Measurements from ENCODE around the gene MICAL3.
"Not testable (repeated sequence)": the region's sequence is repeated elsewhere in the genome, so short reads cannot be mapped to it uniquely, and the experiment has no call there.

Gene MICAL3

DNA sequence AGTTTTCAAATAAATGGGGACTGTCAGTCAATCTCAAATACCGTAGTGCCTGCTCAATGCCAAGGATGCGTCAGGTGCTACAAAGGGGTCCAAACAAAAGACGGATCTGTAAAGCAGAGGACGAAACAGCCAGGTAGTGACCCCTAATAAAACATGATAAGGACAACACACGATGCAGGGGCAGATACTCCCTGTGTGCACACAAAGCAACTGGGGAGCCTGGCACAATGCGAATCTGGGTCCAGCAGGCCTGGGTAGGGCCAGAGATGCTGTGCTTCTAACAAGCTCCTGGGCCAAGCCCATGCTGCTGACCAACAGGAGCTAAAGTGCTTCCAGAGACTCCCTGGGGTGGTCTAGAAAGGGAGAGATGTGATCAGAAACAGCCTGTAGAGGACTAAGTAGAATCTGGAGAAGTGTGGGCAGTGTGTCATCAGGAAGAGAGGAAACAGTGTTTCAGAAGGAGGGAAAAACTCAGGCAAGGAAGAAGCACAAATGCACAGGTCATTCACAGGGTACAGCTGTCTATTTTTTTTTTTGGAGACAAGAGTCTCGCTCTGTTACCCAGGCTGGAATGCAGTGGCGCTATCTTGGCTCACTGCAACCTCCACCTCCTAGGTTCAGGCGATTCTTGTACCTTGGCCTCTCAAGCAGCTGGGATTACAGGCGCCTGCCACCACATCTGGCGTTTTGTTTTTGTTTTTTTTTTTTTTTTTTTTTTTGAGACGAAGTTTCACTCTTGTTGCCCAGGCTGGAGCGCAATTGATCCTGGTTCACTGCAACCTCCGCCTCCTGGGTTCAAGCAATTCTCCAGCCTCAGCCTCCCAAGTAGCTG is 74.5 kb downstream of the MICAL3 start:
- no peak for DNase-seq

- DNase-seq = no peak
Observed at GRCh38 chr22:17948101-17948500, 76.3 kb downstream of the MICAL3 start.

DNA sequence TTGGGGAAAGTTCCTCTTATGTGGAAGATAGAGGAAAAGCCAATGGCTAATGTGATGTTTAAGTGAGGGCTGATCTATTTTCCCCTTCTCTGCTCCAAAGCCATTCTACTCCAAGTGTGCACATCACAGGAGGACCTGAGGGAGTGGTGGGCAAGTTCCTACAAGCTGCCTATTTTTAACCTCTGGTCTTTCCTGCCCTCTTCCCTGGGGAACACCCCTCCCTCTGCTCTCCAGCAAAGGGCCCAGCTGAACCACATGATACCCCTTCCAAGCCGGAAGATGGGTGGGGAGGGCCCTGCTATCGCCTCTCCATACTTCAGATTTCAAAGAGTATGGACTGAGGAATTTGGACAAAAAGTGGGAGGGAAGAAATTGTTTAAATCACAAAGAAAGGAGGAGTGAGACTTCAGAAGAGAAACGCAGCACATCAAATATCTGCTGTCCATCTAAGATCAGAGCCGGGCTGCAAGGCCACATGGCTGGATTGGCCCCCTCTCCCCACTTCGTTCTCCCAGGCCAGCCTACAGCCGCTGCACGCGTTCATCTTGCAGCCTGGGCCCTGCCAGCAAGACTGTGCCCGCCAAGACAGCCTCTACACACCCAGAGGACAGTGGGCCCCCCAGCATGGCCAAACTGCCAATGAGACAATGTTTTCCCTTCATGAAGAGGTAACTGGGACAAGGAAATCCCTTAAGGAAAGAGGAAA is 77.5 kb downstream of the MICAL3 start:
- DNase-seq = no peak

DNA sequence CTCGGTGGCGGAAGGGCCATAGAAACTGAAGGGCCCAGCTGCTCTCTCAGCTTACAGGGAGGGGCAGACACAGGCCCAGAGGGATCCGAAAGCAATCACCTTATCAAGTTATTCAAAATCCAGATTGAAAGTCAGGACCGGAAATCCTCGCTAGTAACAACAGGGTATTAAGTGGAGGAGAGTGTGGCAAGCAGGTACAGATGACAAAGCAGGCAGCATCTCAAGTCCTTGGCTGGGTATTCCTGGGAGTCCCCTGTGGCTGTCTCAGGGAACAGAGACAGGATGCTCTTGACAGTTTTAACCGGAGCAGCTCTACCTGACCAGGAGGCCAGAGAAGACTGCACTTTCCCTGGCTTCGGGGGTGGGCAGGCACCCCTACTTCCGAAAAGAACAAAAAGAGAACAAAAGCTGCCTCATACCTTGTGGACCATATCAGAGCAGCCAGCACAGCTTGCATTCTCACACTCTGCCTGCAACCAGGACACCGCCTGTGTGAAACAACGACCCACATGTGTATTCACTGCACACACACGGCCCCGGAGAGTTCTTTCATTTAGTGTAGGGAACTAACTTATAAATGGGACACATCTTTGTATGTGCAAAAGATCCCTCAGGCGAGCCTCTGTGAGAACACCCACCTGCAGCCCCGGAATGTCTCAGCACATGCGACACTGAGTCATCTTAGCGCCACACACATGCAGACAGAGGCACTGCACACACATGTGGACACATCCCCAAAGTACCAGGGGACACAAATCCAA is 78.3 kb downstream of the MICAL3 start:
- DNase-seq = no peak

DNA sequence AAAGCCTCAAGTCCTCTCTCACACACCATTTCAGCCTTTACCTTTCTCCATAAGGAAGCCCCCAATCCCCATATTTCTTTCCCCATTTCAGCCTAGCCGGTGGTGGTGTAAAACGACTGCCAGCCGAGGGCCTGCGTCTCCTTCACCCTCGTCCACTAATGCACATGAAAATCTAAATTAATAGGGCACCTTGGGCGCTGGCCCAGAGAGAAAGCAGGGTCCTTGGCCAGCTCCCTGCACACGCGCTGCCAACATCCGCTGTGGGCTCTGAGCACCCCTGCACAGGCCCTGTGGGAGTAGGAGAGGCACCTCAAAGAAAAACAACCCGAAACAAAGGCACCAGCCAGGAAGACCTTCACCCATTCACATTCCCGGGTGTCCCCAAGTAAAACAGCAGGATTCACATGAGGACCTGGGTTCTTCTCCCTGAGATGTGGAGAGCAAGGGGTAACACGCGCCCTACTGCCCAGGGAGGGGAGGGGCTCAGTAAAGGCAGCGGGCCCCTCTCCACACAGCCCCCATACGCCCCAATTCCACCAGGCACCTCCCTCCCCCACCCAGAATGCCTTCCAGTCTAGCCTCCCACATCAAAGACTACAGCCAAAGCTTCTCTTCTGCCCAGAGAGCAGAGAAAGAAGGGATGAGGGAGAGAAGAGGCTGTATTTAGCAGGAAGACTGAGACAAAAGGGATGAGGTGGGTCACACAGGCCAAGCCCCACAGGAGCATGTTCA is 79.0 kb downstream of the MICAL3 start:
- no peak for DNase-seq

DNA sequence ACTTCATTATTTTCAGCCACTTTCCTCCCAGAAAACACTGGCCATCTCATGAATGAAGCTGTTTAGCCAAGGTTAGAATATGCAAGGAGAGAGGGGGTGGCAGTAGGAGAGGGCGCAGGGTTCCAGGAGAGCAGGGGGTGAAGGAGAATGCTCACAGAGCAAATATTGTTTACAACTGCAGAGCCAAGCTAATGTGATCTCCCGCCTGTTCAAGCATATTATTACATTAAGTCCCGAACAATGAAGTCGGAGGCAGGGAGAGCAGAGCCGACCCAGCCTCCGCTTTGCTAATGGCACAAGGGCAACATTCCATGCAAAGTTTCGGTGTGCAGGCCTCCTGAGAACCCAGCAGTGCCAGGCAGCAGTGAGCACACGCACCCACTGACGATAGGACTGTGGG is 80.1 kb downstream of the MICAL3 start:
- no peak for DNase-seq

GRCh38 chr22:17943533-17944249 is 80.7 kb downstream of the MICAL3 start:
- DNase-seq = no peak

DNA sequence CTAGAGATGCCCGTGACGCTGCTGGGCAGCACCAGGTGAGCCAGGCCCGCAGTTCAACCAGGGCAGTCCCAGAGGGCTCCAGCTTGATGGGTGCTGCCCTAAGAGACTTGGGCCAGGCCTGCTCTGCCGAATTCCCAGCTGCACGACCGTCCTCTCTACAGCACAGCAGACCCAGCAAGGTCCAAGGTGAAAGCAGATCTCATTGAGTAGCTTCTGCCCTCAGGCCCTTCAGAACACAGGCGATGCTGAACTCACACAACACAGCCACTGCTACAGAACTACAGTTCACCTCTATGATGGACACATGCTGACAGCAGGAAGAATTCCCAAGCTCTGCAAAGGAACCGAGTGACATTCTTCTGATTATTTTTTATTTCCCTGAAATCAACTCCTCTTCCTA is 81.6 kb downstream of the MICAL3 start:
- DNase-seq = no peak

GRCh38 chr22:17941471-17942406 is 82.6 kb downstream of the MICAL3 start:
- DNase-seq = no peak

DNA sequence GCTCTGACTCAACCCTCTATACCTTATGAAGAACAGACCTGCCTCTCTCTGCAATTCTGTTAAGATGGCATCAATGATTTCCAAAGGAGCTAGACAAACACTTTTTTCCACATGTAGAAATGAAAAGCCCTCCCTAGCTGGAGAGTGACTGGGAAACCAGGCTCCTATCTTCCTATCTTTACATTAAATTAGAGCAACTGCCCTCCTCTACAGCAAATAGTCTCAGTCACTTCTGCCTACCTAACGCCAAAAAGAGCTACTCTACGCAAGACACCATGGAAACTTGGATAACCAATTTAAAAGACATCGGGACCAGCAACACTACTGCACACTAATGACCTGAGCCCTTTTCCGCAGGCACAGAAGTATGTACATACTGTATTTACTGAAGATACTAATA is 84.8 kb downstream of the MICAL3 start:
- no peak for DNase-seq

- DNase-seq = no peak
Observed at GRCh38 chr22:17939011-17939410, 85.3 kb downstream of the MICAL3 start.

GRCh38 chr22:17938484-17938924 is 85.9 kb downstream of the MICAL3 start:
- no peak for DNase-seq

- DNase-seq = not testable (repeated sequence)
Observed at GRCh38 chr22:17932457-17932856, 91.9 kb downstream of the MICAL3 start.

DNA sequence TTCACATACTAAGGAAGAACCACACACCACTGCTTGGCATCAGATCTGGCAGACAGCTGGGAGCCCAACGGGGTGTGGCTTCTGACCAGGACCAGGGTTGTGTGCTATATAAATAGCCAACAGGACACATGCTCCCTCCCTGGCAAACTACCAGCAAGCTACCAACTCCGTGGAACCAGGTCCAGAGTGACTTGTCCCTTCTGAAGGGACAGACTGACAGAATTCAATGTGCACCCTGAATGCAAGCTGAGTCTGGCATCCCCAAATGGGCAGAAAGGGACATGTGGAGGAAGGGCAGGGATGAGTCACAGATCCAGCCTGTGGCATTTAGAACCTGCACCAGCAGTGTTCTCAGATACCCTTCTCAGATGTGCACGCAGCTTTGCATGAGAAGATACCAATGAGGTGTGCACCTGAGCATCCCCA is 92.9 kb downstream of the MICAL3 start:
- DNase-seq = no peak

GRCh38 chr22:17930455-17931313 is 93.7 kb downstream of the MICAL3 start:
- DNase-seq = no peak

GRCh38 chr22:17929909-17930308 is 94.5 kb downstream of the MICAL3 start:
- no peak for DNase-seq

DNA sequence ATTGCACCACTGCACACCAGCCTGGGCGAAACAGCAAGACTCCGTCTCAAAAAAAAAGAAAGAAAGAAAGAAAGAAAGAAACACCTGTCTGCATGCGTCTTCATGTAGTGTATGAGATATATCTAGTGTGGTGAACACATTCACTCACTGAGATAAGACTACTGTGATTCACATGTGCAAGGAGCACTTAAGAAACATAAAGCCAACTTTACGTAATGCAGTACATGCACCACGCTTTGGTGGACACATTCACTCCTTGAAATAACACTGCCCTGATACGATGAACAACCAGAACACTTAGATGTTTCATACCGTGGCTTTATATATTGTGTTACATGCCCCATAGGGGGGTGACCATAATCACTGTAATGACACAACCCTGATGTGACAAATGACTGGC is 96.0 kb downstream of the MICAL3 start:
- DNase-seq = no peak

DNA sequence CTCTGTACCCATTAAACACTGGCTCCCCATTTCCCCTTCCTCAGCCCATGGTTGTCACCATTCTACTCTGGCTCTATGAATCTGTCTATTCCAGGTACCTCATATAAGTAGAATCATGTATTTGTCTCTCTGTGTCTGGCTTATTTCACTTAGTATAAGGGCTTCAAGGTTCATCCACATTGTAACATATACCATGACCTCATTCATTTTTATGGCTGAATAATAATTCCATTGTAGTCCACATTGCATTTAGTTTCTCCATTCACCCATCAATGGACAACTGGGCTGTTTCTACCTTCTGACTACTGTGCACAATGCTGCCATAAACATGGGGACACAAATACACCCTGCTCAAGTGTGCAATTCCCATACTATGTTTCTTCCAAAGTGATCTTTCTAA is 97.3 kb downstream of the MICAL3 start:
- no peak for DNase-seq

DNA sequence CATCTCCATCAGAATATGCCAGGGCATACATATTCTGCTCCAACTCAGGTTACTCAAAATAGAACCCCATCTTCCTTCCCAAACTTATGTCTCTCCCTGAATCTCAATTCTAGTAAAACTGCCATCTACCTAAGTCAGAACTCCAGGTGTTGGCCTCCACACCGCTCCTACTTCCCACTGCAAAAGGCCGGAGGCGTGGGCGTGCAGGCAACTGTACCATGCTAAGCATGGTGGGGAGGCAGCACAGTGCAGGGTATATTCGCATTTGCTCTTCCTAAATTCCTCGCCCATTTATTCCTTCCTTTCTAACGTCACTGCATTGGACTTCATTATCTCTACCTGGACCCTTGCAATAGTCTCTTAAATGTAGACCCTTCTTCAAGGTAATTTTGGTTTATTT is 97.8 kb downstream of the MICAL3 start:
- DNase-seq = no peak

DNA sequence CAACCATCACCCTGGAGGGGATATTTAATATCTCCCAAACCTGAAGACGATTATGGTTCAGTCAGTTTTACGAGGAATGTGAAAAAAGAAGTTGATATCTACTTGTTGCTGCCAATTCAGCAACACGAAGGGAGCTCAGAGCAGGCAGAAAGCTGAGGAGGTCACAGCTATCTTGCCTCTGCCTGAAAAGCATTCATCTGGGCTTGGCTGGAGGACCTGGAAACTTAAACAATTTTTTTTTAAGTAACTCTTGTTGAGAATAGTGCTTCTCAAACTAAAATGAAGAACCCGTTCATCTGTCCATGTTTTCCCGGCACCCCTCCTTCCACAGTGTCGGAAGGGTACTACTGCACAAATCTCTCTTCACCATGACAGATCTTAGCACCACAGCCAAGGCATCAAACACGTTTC is 98.9 kb downstream of the MICAL3 start:
- DNase-seq = no peak

Measured in activated effector memory CD4-positive, alpha-beta T cell treated with anti-CD3 and anti-CD28 coated beads, Interleukin-2, amount 50 U/mL, for 16 hours (primary cell).